ENCODE data around the gene CHCT1.

The CHCT1 gene

DNA sequence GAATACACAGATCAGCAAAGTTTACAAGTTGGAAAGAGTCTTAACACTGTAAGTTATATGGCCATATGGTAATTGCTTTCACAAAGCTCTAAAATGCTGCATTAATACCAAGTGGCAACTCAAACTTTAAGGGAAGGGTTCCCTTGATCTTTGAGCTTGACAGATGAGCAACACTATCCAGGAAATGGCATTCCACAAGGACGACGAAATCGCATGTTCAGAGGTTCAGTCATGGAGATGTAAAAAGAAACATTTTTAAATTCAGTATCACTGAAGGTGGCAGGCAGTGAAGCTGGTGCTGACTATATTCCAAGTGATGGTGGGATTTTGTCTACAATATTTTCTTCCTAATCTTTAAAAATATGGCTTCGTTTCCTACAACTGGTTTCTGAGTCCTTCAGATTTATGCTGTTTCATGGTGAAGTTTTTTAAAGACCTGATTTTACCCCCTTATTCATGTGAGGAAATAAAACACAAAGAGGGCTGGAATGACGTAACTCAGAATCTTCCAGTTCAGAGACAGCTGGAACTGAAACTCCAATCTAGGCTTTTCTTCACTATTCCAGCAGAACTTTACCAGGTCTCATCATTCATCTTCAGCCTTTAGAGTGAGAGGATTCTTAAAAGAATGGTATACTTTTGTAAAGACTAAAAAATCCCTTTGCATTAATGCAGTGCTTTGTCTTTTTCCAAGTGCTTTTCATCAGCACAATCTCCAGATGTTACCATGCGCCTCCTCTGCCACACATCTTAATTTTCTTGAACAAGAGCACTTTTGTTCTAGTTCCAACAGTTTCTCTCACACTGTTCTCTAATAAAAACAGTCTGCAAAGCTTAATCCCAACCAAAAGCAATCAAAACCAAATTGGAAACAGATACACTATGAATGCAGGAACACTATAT is 20.2 kb downstream of the CHCT1 start:
- CTCF ChIA-PET: interaction anchor here (0.8 kb wide), 1 partner anchor 211 kb away, joined by 3 read pairs; no protein-coding TSS in a partner anchor
- DNase-seq (ENCODE audit: extremely low spot score): no peak
- POLR2A ChIA-PET: no interaction called here
- TF ChIP-seq, protein P1, sequence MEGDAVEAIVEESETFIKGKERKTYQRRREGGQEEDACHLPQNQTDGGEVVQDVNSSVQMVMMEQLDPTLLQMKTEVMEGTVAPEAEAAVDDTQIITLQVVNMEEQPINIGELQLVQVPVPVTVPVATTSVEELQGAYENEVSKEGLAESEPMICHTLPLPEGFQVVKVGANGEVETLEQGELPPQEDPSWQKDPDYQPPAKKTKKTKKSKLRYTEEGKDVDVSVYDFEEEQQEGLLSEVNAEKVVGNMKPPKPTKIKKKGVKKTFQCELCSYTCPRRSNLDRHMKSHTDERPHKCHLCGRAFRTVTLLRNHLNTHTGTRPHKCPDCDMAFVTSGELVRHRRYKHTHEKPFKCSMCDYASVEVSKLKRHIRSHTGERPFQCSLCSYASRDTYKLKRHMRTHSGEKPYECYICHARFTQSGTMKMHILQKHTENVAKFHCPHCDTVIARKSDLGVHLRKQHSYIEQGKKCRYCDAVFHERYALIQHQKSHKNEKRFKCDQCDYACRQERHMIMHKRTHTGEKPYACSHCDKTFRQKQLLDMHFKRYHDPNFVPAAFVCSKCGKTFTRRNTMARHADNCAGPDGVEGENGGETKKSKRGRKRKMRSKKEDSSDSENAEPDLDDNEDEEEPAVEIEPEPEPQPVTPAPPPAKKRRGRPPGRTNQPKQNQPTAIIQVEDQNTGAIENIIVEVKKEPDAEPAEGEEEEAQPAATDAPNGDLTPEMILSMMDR (IDR thresholded peaks at IDR 0.05; ENCODE audit: control extremely low read depth, extremely low read depth, low read depth, missing control alignments): no peak

DNA sequence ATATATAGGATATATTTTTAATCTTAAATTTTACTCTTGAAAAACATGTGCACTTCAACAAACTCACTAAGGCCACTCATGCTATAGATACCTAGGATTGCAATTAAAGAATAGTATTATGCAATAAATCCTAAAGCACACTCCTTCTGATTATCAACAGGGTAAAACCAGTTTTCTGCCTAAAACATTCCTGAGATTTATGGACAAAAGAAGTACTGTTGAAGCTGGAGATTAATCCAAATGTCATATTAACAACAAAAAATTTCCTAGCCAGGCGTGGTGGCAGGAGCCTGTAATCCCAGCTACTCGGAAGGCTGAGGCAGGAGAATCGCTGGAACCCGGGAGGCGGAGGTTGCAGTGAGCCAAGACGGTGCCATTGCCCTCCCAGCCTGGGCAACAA is 21.4 kb downstream of the CHCT1 start:
- no peak for DNase-seq (ENCODE audit: extremely low spot score)
- POLR2A ChIA-PET: no interaction called here
- TF ChIP-seq, protein P1 (IDR thresholded peaks at IDR 0.05; ENCODE audit: control extremely low read depth, extremely low read depth, low read depth, missing control alignments): no peak
- CTCF ChIA-PET: no interaction called here

DNA sequence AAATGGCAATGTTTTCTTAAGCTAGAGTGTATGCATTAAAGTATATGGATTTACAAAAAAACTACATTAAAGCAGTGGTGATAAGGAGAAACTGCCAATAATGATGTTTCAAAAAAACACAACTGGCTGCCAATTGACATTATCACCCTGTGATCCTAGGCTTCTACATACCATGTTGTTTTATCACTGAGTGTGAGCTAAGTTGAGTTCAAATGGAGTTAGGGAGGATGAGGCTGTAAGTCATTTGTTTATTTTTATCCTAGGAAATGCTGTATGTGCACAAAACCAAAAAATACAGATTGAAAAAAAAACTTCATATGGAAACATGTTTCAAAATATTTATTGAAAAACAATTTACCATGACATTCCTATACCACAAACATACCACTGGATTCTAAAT is 22.9 kb downstream of the CHCT1 start:
- POLR2A ChIA-PET: no interaction called here

DNA sequence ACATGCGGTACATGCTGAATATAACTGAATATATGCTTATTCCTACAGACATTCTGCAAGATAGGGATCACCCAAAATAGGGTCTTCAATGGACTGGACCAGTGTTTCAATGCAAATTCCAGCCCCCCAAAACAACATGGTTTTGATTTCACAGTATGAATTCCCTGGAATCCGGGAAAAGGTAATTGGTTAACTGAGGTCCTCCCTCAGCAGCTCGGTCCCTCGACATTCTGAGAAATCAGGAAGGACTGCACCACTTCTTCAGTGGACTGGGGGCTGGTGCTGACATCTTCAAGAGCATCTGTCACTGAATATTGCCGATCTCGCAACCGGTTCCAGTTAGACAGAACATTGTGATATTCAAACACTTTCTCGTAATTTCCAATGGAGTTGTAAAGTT is 25.1 kb downstream of the CHCT1 start:
- no peak for DNase-seq (ENCODE audit: extremely low spot score)
- ChIA-PET CTCF (no interaction called here), POLR2A (no interaction called here)
- TF ChIP-seq, protein P1 (IDR thresholded peaks at IDR 0.05; ENCODE audit: control extremely low read depth, extremely low read depth, low read depth, missing control alignments): no peak

More for the DNA sequence above, 22.9 kb downstream of the CHCT1 start:
- DNase-seq (ENCODE audit: extremely low spot score): no peak
- CTCF ChIA-PET: interaction anchor here (0.8 to 1.0 kb wide), 2 partner anchors 9 to 10 kb away, joined by 3 read pairs; no protein-coding TSS in a partner anchor
- TF ChIP-seq, protein P1 (IDR thresholded peaks at IDR 0.05; ENCODE audit: control extremely low read depth, extremely low read depth, low read depth, missing control alignments): no peak

DNA sequence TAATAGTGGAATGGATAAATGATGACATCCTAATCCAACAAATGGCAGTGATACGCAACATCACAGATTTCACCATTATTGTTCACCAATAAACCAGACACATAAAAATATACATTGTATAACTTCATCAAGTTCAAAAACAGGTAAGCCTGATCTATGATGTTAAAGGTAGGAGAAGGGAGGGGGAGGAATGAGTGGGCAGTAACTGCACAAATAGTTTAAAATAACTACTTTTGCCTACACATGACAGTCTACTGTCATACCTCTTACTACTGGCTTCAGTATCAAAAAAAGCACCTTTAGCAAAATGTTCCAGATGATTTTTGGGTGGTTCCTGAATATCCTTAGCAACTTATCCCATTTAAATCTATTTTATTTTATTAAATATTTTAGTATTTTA is 28.8 kb downstream of the CHCT1 start:
- TF ChIP-seq, protein P1 (IDR thresholded peaks at IDR 0.05; ENCODE audit: control extremely low read depth, extremely low read depth, low read depth, missing control alignments): no peak
- ChIA-PET CTCF (no interaction called here), POLR2A (no interaction called here)
- DNase-seq (ENCODE audit: extremely low spot score): no peak

DNA sequence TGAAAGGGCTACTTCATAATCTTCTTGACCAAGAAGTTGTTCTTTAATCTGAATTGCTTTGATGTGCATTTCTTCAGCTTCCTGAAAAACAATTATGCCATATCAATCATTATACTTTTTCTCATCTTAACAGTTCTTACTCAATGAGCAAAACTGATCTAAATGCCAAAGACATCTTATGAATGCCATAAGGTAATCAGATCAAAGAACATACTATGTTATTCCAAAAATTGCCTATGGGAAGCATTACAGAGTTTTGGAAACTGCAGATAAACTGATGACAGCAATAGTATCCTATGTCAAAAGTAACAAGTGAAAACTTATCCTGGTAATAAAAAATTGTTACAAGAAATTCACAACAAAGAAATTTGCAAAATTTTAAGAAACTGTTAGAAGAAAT is 29.7 kb downstream of the CHCT1 start:
- TF ChIP-seq, protein P1 (IDR thresholded peaks at IDR 0.05; ENCODE audit: control extremely low read depth, extremely low read depth, low read depth, missing control alignments): no peak
- ChIA-PET POLR2A (no interaction called here), CTCF (no interaction called here)
- DNase-seq (ENCODE audit: extremely low spot score): no peak
